K562 (cell line): ENCODE measurements around the gene RNF215. TPM values are rescaled to one million over a fixed set of nuclear protein-coding genes. Genes with fewer than 3 reads are reported as not detected.

Source experiments
- ARNT ChIP-seq, 2 experiments: fragments of 450-650 bp; IDR thresholded peaks; 2 replicates each; pipeline ENCODE4 v1.6.1; 2016; ENCODE audit warnings: mild to moderate bottlenecking in 1 of 2
- BACH1 ChIP-seq: fragments of 200-800 bp; sonication (Bioruptor generic); IDR thresholded peaks from 2 replicates; pipeline ENCODE4 v1.6.1; 2016; ENCODE audit warnings: missing genetic modification characterization, missing compliant biosample characterization
- BCL6 ChIP-seq: fragments of 250-450 bp; sonication (Bioruptor Pico); IDR thresholded peaks from 2 replicates; pipeline ENCODE4 v1.4.0; 2020
- CLOCK ChIP-seq: fragments of 250-450 bp; sonication (Bioruptor Pico); IDR thresholded peaks from 2 replicates; pipeline ENCODE4 v1.4.0; 2020; ENCODE audit warnings: mild to moderate bottlenecking, moderate library complexity, borderline replicate concordance
- FOXK1 ChIP-seq: sonication (generic); formaldehyde crosslinking; IDR thresholded peaks from 2 replicates; pipeline ENCODE4 v1.8.0; 2022; ENCODE audit warnings: missing genetic modification reagents, mild to moderate bottlenecking, borderline replicate concordance
- HDAC1 ChIP-seq, 2 experiments: fragments of 450-650 bp; IDR thresholded peaks; 2 replicates each; pipeline ENCODE4 v1.6.1; 2016 to 2017; ENCODE audit warnings: inconsistent platforms in 1 of 2, mild to moderate bottlenecking in 1 of 2, moderate library complexity in 1 of 2
- HEY1 ChIP-seq: fragments of 250-450 bp; sonication (Bioruptor Pico); IDR thresholded peaks from 2 replicates; pipeline ENCODE4 v1.5.0; 2020; ENCODE audit warnings: mild to moderate bottlenecking, moderate library complexity, borderline replicate concordance
- KDM5B ChIP-seq: fragments of 200-600 bp; sonication (generic); IDR thresholded peaks from 2 replicates; pipeline ENCODE4 v1.6.1; 2012; ENCODE audit warnings: low read depth, mild to moderate bottlenecking, moderate library complexity, low read length, control low read depth, inconsistent platforms; ENCODE audit not compliant: insufficient replicate concordance
- NCOA6 ChIP-seq: fragments of 450-650 bp; IDR thresholded peaks from 2 replicates; pipeline ENCODE4 v1.6.1; 2017; ENCODE audit warnings: mild to moderate bottlenecking
- NFIC ChIP-seq: fragments of 450-650 bp; IDR thresholded peaks from 2 replicates; pipeline ENCODE4 v1.6.1; 2017; ENCODE audit warnings: mild to moderate bottlenecking, inconsistent platforms
- RBM22 ChIP-seq: fragments of 200-400 bp; formaldehyde crosslinking; IDR thresholded peaks from 2 replicates; pipeline ENCODE4 v1.6.1; 2018; ENCODE audit warnings: low read length, low read depth; ENCODE audit not compliant: poor library complexity, severe bottlenecking
- SREBF2 ChIP-seq: sonication (generic); formaldehyde crosslinking; IDR thresholded peaks from 2 replicates; pipeline ENCODE4 v1.4.0; 2020; ENCODE audit warnings: mild to moderate bottlenecking, missing genetic modification reagents
- ZBTB12 ChIP-seq: fragments of 250-450 bp; sonication (Bioruptor Pico); IDR thresholded peaks from 2 replicates; pipeline ENCODE4 v1.4.0; 2020
- ZBTB2 ChIP-seq: fragments of 450-650 bp; IDR thresholded peaks from 2 replicates; pipeline ENCODE4 v1.6.1; 2016; ENCODE audit warnings: antibody characterized with exemption
- ZBTB9 ChIP-seq: fragments of 450-650 bp; formaldehyde crosslinking; IDR thresholded peaks from 2 replicates; pipeline ENCODE4 v1.4.0; 2020; ENCODE audit warnings: mild to moderate bottlenecking, moderate library complexity
- ZNF146 ChIP-seq: IDR thresholded peaks from one replicate; pipeline ENCODE4 v1.6.1; 2018; ENCODE audit warnings: missing compliant biosample characterization; ENCODE audit not compliant: unreplicated experiment
- ZNF384 ChIP-seq: IDR thresholded peaks from 2 replicates; pipeline ENCODE4 v1.6.1; 2012; ENCODE audit warnings: low read depth, low read length, improper control_type of control experiment
- ZNF766 ChIP-seq: fragments of 200-800 bp; sonication (Bioruptor generic); conservative IDR thresholded peaks from 2 replicates; pipeline ENCODE4 v1.6.1; 2016; ENCODE audit warnings: missing genetic modification characterization, missing compliant biosample characterization
- ZNF778 ChIP-seq: fragments of 450-650 bp; formaldehyde crosslinking; IDR thresholded peaks from 2 replicates; pipeline ENCODE4 v1.4.0; 2020; ENCODE audit warnings: mild to moderate bottlenecking, moderate library complexity
- polyA plus RNA-seq, 8 experiments: library from polyadenylated mRNA; depleted of rRNA in 4 of 8; stranded (reverse) in 5 of 8; unstranded in 3 of 8; fragments of >200 nt; fragmentation: Nextera tagmentation in 2 of 8; fragmentation: Illumina TruSeq in 1 of 8; extraction: Ambion mirVana in 2 of 8; extraction: Trizol in 1 of 8; gene quantifications; 2 replicates each; pipeline versions ENCODE4 v1.2.1 to v1.2.3, GENCODE V29; 2011 to 2014; ENCODE audit warnings: inconsistent platforms in 1 of 8, missing spikeins in 1 of 8
- total RNA-seq, 7 experiments: library from RNA; depleted of rRNA in 6 of 7; stranded (reverse); fragments of >200 nt in 6 of 7; fragmentation: Illumina TruSeq in 2 of 7; extraction: Trizol in 2 of 7; gene quantifications; 2 replicates each; pipeline versions ENCODE4 v1.2.1 to v1.2.3, GENCODE V29; 2011 to 2021; ENCODE audit warnings: low replicate concordance in 1 of 7

The RNF215 gene
- total and polyA plus RNA-seq, 9 of the 15 experiments (the other 6 are each of a cell fraction or from before 2014, with no cell fraction given) = 0.08 to 9.8 (median 2.7) TPM

- no peak for TF ChIP-seq ZBTB2
- no peak for TF ChIP-seq NCOA6
- TF ChIP-seq RBM22 = peak; percentile 86
- TF ChIP-seq ZNF384 = no peak
- no peak for TF ChIP-seq FOXK1 (CRISPR knock-in tag)
- TF ChIP-seq ZNF766 (CRISPR knock-in tag) = no peak
- 0 out of 2 replicates have a peak, but pooled peaks have one; percentile 46 for TF ChIP-seq ZBTB9
- no peak for TF ChIP-seq CLOCK (CRISPR knock-in tag)
- no peak for TF ChIP-seq ARNT (IDR thresholded peaks at IDR 0.05)
- TF ChIP-seq HDAC1 (IDR thresholded peaks at IDR 0.05) = peak in 1 of 2 experiments; percentile 96; a peak in 2 of 4 replicates
- TF ChIP-seq BACH1 = no peak
- peak; percentile 83 for TF ChIP-seq KDM5B
- no peak for TF ChIP-seq ZNF778
- TF ChIP-seq HEY1 (CRISPR knock-in tag) = no peak
- no peak for TF ChIP-seq NFIC
- TF ChIP-seq SREBF2 (CRISPR knock-in tag) = no peak
- TF ChIP-seq ZNF146 (CRISPR knock-in tag) = no peak
- peak; percentile 85 for TF ChIP-seq ZBTB12
- no peak for TF ChIP-seq BCL6
Measured at GRCh38 chr22:30356449-30357235, 30.6 kb downstream of the RNF215 start, which contains the start of the genes CCDC157 and SF3A1 (continued).
